NCI-H1092 (cell line): Measurements from ENCODE around the gene RAD51AP2.
A peak's percentile ranks its signal among the peaks of the same experiment; 100 is the strongest.

ENCODE experiments used
- DNase-seq: peaks from one replicate; lab custom pipeline; 2025; lab: John Stamatoyannopoulos, UW

Gene RAD51AP2

DNA sequence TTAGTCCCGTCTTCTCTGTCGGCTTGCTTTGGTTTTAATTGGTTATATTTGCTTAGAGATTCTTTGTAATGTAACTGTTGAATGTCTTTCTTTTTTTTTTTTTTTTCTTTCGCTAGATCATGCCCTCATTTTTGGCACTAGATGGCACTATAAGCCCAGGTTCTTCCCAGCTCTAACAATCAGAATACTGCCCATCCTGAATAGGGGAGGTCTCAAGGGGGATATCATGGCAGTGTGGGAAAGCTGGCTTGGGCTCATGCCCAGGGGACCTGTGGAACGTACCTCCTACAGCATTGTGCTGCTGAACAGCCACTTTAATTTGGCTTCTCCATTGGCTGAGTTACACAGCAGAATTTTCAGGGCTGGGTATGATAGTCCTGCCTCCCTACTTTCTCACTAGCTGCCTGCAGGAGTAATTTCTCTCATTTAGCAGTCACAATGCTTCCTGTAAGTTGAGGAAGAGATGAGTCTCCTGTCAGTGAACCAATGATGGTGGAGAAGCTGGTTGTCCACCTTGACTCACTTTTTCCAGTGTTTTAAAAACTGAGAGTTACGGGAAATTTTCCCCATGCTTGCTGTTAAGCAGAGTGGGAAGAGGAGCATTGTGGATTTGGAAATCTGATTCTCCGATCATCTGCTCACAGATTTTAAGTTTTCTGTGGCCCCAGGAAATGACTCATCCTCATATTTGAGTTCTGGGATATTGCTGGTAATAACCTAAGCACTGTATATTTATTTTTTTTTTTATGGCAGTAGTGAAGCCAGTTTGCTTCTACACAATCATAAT is 47.2 kb downstream of the RAD51AP2 start:
- peak; percentile 16 for DNase-seq

DNA sequence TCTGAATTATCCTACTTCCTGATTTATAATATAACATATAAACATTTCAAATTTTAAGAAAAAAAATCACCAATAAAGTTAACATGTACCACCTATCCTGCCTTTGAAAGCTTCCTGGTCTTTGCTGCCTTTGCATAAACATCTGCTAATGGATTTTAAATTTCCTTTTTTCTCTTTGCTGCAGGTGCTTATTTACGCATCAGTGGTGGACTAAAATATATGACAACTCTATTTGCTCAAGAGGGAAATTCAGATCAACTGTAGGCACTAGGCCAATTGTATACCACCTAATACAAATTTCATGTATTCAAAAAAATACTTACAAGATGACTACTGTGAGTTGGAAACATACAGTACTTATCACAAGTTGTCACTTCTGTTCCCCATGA is 57.2 kb downstream of the RAD51AP2 start:
- DNase-seq = no peak
